ENCODE data around the gene OR2A14. TPM values are rescaled to one million over a fixed set of nuclear protein-coding genes. Genes with fewer than 3 reads are reported as not detected.

Gene OR2A14
- total RNA-seq (2021; fragmentation: NEBNext Ultra II Directional; extraction: Animal tissue kit (Norgen Biotek cat#: 25700)), result not detected
- long read RNA-seq, result 0 reads

GRCh38 chr7:144122876-144123275 lies at the start of gene OR2A14:
Gene OR2A14, plus strand, starts transcription at chr7:144123176. Its CDS starts 5,937 bp downstream, at chr7:144129113.
- TF ChIP-seq, protein P1, sequence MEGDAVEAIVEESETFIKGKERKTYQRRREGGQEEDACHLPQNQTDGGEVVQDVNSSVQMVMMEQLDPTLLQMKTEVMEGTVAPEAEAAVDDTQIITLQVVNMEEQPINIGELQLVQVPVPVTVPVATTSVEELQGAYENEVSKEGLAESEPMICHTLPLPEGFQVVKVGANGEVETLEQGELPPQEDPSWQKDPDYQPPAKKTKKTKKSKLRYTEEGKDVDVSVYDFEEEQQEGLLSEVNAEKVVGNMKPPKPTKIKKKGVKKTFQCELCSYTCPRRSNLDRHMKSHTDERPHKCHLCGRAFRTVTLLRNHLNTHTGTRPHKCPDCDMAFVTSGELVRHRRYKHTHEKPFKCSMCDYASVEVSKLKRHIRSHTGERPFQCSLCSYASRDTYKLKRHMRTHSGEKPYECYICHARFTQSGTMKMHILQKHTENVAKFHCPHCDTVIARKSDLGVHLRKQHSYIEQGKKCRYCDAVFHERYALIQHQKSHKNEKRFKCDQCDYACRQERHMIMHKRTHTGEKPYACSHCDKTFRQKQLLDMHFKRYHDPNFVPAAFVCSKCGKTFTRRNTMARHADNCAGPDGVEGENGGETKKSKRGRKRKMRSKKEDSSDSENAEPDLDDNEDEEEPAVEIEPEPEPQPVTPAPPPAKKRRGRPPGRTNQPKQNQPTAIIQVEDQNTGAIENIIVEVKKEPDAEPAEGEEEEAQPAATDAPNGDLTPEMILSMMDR (IDR thresholded peaks at IDR 0.05), result no peak
- peaks cover 5% of the 10 kb centered on the region; the same call in 1 of the 2 replicates for H3K27me3 Mint-ChIP-seq (ENCODE audit: insufficient read depth)
- H3K4me1 Mint-ChIP-seq (ENCODE audit: low read depth), result no peaks in the 10 kb centered on the region
- no peaks in the 10 kb centered on the region for H3K36me3 Mint-ChIP-seq (ENCODE audit: low read depth)
- no peak within 1 kb of the TSS for H3K27ac Mint-ChIP-seq
- no peaks in the 10 kb centered on the region for H3K9me3 Mint-ChIP-seq
- H3K4me3 Mint-ChIP-seq, result no peak within 1 kb of the TSS
- DNase-seq, result no peak

- H3K4me3 Mint-ChIP-seq, result no peak overlapping the region
- TF ChIP-seq, protein P1 (IDR thresholded peaks at IDR 0.05), result no peak; the same call in 1 of the 2 replicates
- H3K9me3 Mint-ChIP-seq, result peaks cover 8% of the 10 kb centered on the region; the same call in 1 of the 2 replicates
- no peak overlapping the region for H3K27ac Mint-ChIP-seq
- no peak for DNase-seq
- no peaks in the 10 kb centered on the region for H3K4me1 Mint-ChIP-seq (ENCODE audit: low read depth)
- no peaks in the 10 kb centered on the region for H3K36me3 Mint-ChIP-seq (ENCODE audit: low read depth)
- peaks cover 6% of the 10 kb centered on the region; the same call in 1 of the 2 replicates for H3K27me3 Mint-ChIP-seq (ENCODE audit: insufficient read depth)
Observed at GRCh38 chr7:144074374-144074773, 48.6 kb upstream of the OR2A14 start.

- Mint-ChIP-seq H3K27ac (no peak within 1 kb of the TSS), H3K4me1 (ENCODE audit: low read depth) (no peaks in the 10 kb centered on the region), H3K9me3 (no peaks in the 10 kb centered on the region; the same call in 1 of the 2 replicates), H3K36me3 (ENCODE audit: low read depth) (no peaks in the 10 kb centered on the region), H3K4me3 (no peak within 1 kb of the TSS), H3K27me3 (ENCODE audit: insufficient read depth) (no peaks in the 10 kb centered on the region; the same call in 1 of the 2 replicates)
- no peak for DNase-seq
- TF ChIP-seq, protein P1 (IDR thresholded peaks at IDR 0.05), result no peak
Observed at GRCh38 chr7:144085978-144086377, 37.0 kb upstream of the OR2A14 start, which contains the start of gene OR2A12. Gene OR2A12, plus strand, starts transcription at chr7:144086278. Its CDS starts 8,830 bp downstream, at chr7:144095108.

- Mint-ChIP-seq H3K27me3 (ENCODE audit: insufficient read depth) (no peaks in the 10 kb centered on the region; the same call in 1 of the 2 replicates), H3K9me3 (peaks cover 4% of the 10 kb centered on the region; the same call in 1 of the 2 replicates)
- DNase-seq, result no peak
Observed at GRCh38 chr7:144086730-144087129, 36.2 kb upstream of the OR2A14 start.

DNA sequence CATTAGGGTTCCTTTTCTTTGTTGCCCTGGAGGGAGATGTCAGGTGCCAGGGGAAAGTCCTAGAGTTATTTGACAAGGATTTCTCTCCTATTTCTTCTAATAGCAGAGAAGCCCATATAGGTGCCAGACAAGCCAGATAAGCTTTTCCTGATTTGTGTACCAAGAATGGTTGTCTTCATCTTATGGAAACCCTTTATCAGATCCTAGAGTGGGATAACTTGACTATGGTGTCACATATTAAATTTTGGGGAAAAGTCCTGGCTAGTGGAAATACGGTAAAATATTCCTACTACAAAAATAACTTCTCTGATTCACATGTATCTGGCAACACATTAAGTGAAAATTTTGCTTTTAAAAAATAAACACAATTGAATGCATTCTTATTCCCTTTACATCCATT lies 35.7 kb upstream of the OR2A14 start:
- Mint-ChIP-seq H3K4me3 (no peak overlapping the region), H3K27me3 (ENCODE audit: insufficient read depth) (no peaks in the 10 kb centered on the region; the same call in 1 of the 2 replicates)
- TF ChIP-seq, protein P1 (IDR thresholded peaks at IDR 0.05), result no peak

More at GRCh38 chr7:144086730-144087129, 36.2 kb upstream of the OR2A14 start:
- TF ChIP-seq, protein P1 (IDR thresholded peaks at IDR 0.05), result no peak
- no peak overlapping the region for H3K27ac Mint-ChIP-seq
- H3K36me3 Mint-ChIP-seq (ENCODE audit: low read depth), result no peaks in the 10 kb centered on the region
- no peak overlapping the region for H3K4me3 Mint-ChIP-seq
- H3K4me1 Mint-ChIP-seq (ENCODE audit: low read depth), result no peaks in the 10 kb centered on the region

More for the DNA sequence above, 35.7 kb upstream of the OR2A14 start:
- DNase-seq, result no peak
- Mint-ChIP-seq H3K9me3 (peaks cover 6% of the 10 kb centered on the region; the same call in 1 of the 2 replicates), H3K36me3 (ENCODE audit: low read depth) (no peaks in the 10 kb centered on the region), H3K4me1 (ENCODE audit: low read depth) (no peaks in the 10 kb centered on the region), H3K27ac (no peak overlapping the region)
